ENCODE measurements around the gene METTL25B.

Gene METTL25B

GRCh38 chr1:156748670-156749418 is 20.6 kb downstream of the METTL25B start:
- H3K14ac ChIP-seq (ENCODE audit: low read length), result no peak overlapping the region
- H3K27me3 ChIP-seq (ENCODE audit: control insufficient read depth in 3 of 3, insufficient read depth in 3 of 3, low read depth in 1 of 3, low read length in 3 of 3), result no peaks in the 10 kb centered on the region
- H3K18ac ChIP-seq (ENCODE audit: low read length), result peak overlapping the region; percentile 39
- H3K9me3 ChIP-seq (replicated peaks in 1 of 2; ENCODE audit: control insufficient read depth in 2 of 2, insufficient read depth in 1 of 2, low read depth in 1 of 2, low read length in 2 of 2), result no peaks in the 10 kb centered on the region
- H3K4ac ChIP-seq (ENCODE audit: low read length), result no peak overlapping the region
- H2BK15ac ChIP-seq (ENCODE audit: low read length), result no peak overlapping the region
- H2BK12ac ChIP-seq (ENCODE audit: low read length), result no peak overlapping the region
- no peak overlapping the region for H2BK120ac ChIP-seq (ENCODE audit: low read depth, low read length)
- H2BK5ac ChIP-seq (ENCODE audit: low read length), result peak overlapping the region; percentile 100
- peaks cover 7 to 39% of the 10 kb centered on the region in 2 donors for H3K36me3 ChIP-seq (replicated peaks in 1 of 2; ENCODE audit: control insufficient read depth in 2 of 2, insufficient read depth in 2 of 2, low read length in 2 of 2)
- peaks cover 15% of the 10 kb centered on the region for H3K79me1 ChIP-seq (ENCODE audit: low read depth, low read length)
- peak overlapping the region; percentile 64 for H2AK5ac ChIP-seq (ENCODE audit: low read depth, low read length)
- no peak for DNase-seq (ENCODE audit: low spot score)
- H3K9ac ChIP-seq (ENCODE audit: low read depth, low read length, poor library complexity), result peak overlapping the region; percentile 61
- no CpG with 5 or more reads among the region's 9 CpGs for WGBS, 2 donors (ENCODE audit: extremely low coverage in 2 of 2, insufficient read length in 2 of 2, insufficient replicate concordance in 1 of 2)
- H2AFZ ChIP-seq (ENCODE audit: low read length), result no peak overlapping the region
- peaks cover 37 to 47% of the 10 kb centered on the region in 2 donors for H3K4me1 ChIP-seq (ENCODE audit: control insufficient read depth in 2 of 2, insufficient read depth in 1 of 2, low read depth in 1 of 2, low read length in 2 of 2)
- no peak overlapping the region for H4K91ac ChIP-seq (ENCODE audit: low read depth, low read length, poor library complexity)
- no peak overlapping the region for H4K8ac ChIP-seq (ENCODE audit: low read depth, low read length)
- H3K4me2 ChIP-seq (ENCODE audit: insufficient read depth, low read length, poor library complexity, severe bottlenecking), result peak overlapping the region; percentile 44
- no peak overlapping the region for H3K23ac ChIP-seq (ENCODE audit: low read depth, low read length, poor library complexity)
- H3K27ac ChIP-seq (replicated peaks; ENCODE audit: low read length), result peak overlapping the region; percentile 97
- peak overlapping the region in 1 of 2 donors; percentile 83 for H3K4me3 ChIP-seq (ENCODE audit: low read length in 2 of 2)

DNA sequence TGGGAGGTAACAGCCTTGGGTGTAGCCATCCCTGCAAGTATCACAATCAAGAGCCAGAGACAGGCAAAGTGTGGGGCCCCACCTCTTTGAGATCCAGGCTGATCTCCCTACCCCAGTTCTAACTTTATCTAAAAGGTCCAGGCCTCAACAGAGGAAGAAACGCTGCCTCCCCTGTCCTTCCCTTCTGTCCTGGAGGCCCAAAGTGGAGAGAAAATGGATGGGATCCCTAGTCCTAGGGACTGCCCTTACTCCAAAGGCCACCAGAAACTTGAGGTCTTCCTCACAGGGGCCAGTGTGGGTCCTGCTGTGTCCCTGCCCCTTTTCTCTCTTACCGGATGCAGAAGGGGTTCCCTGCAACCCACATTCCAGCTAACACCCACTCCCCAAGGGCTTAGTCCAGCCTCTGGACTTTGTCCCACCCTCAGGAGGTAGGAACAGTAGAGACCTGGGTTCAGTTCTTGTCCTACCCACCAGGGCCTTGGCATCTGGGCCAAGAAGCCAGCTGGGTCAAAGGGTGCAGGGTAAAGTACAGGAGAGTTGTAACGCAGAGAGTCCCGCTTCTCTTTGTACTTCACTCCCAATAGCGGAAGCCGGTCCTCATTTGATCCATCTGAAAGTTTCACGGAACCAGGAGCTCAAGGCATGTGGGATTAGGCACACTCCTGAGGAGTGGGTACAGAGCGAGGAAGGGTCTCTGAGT is 21.3 kb downstream of the METTL25B start:
- no peak for DNase-seq (ENCODE audit: low spot score)
- H3K9ac ChIP-seq (ENCODE audit: low read depth, low read length, poor library complexity), result no peak overlapping the region
- H3K4me1 ChIP-seq (ENCODE audit: control insufficient read depth in 2 of 2, insufficient read depth in 1 of 2, low read depth in 1 of 2, low read length in 2 of 2), result peaks cover 37 to 47% of the 10 kb centered on the region in 2 donors
- no peak overlapping the region for H3K4ac ChIP-seq (ENCODE audit: low read length)
- peak overlapping the region; percentile 94 for H3K4me2 ChIP-seq (ENCODE audit: insufficient read depth, low read length, poor library complexity, severe bottlenecking)
- no peak overlapping the region for H4K91ac ChIP-seq (ENCODE audit: low read depth, low read length, poor library complexity)
- no peaks in the 10 kb centered on the region for H3K27me3 ChIP-seq (ENCODE audit: control insufficient read depth in 3 of 3, insufficient read depth in 3 of 3, low read depth in 1 of 3, low read length in 3 of 3)
- H2BK12ac ChIP-seq (ENCODE audit: low read length), result no peak overlapping the region
- H3K36me3 ChIP-seq (replicated peaks in 1 of 2; ENCODE audit: control insufficient read depth in 2 of 2, insufficient read depth in 2 of 2, low read length in 2 of 2), result peaks cover 5 to 35% of the 10 kb centered on the region in 2 donors
- H3K79me1 ChIP-seq (ENCODE audit: low read depth, low read length), result peaks cover 15% of the 10 kb centered on the region
- no peak overlapping the region for H3K18ac ChIP-seq (ENCODE audit: low read length)
- H2AK5ac ChIP-seq (ENCODE audit: low read depth, low read length), result peak overlapping the region; percentile 98
- H4K8ac ChIP-seq (ENCODE audit: low read depth, low read length), result no peak overlapping the region
- WGBS, 2 donors (ENCODE audit: extremely low coverage in 2 of 2, insufficient read length in 2 of 2, insufficient replicate concordance in 1 of 2), result no CpG with 5 or more reads among the region's 8 CpGs
- H2AFZ ChIP-seq (ENCODE audit: low read length), result no peak overlapping the region
- no peak overlapping the region for H2BK120ac ChIP-seq (ENCODE audit: low read depth, low read length)
- no peak overlapping the region for H3K14ac ChIP-seq (ENCODE audit: low read length)
- peak overlapping the region; percentile 83 to 96 for H3K4me3 ChIP-seq (ENCODE audit: low read length in 2 of 2)
- no peak overlapping the region for H2BK15ac ChIP-seq (ENCODE audit: low read length)
- peak overlapping the region; percentile 97 for H3K27ac ChIP-seq (replicated peaks; ENCODE audit: low read length)
- no peaks in the 10 kb centered on the region for H3K9me3 ChIP-seq (replicated peaks in 1 of 2; ENCODE audit: control insufficient read depth in 2 of 2, insufficient read depth in 1 of 2, low read depth in 1 of 2, low read length in 2 of 2)
- peak overlapping the region; percentile 84 for H2BK5ac ChIP-seq (ENCODE audit: low read length)
- H3K23ac ChIP-seq (ENCODE audit: low read depth, low read length, poor library complexity), result no peak overlapping the region

GRCh38 chr1:156750191-156750672 is 22.0 kb downstream of the METTL25B start:
- no peak overlapping the region for H2BK120ac ChIP-seq (ENCODE audit: low read depth, low read length)
- H3K4ac ChIP-seq (ENCODE audit: low read length), result peak overlapping the region; percentile 60
- no peak overlapping the region for H2BK12ac ChIP-seq (ENCODE audit: low read length)
- H3K4me1 ChIP-seq (ENCODE audit: control insufficient read depth in 2 of 2, insufficient read depth in 1 of 2, low read depth in 1 of 2, low read length in 2 of 2), result peaks cover 37 to 47% of the 10 kb centered on the region in 2 donors
- peak overlapping the region; percentile 95 for H3K9ac ChIP-seq (ENCODE audit: low read depth, low read length, poor library complexity)
- H3K18ac ChIP-seq (ENCODE audit: low read length), result peak overlapping the region; percentile 36
- H3K79me1 ChIP-seq (ENCODE audit: low read depth, low read length), result peaks cover 10% of the 10 kb centered on the region
- H3K27me3 ChIP-seq (ENCODE audit: control insufficient read depth in 3 of 3, insufficient read depth in 3 of 3, low read depth in 1 of 3, low read length in 3 of 3), result no peaks in the 10 kb centered on the region
- H3K23ac ChIP-seq (ENCODE audit: low read depth, low read length, poor library complexity), result no peak overlapping the region
- H3K9me3 ChIP-seq (replicated peaks in 1 of 2; ENCODE audit: control insufficient read depth in 2 of 2, insufficient read depth in 1 of 2, low read depth in 1 of 2, low read length in 2 of 2), result no peaks in the 10 kb centered on the region
- peak overlapping the region; percentile 84 for H2BK5ac ChIP-seq (ENCODE audit: low read length)
- WGBS, 2 donors (ENCODE audit: extremely low coverage in 2 of 2, insufficient read length in 2 of 2, insufficient replicate concordance in 1 of 2), result no CpG with 5 or more reads among the region's 5 CpGs
- peak overlapping the region; percentile 59 for H3K14ac ChIP-seq (ENCODE audit: low read length)
- peak overlapping the region; percentile 97 for H3K27ac ChIP-seq (replicated peaks; ENCODE audit: low read length)
- no peak overlapping the region for H2BK15ac ChIP-seq (ENCODE audit: low read length)
- no peak overlapping the region for H4K8ac ChIP-seq (ENCODE audit: low read depth, low read length)
- H3K4me3 ChIP-seq (ENCODE audit: low read length in 2 of 2), result peak overlapping the region; percentile 83 to 96
- peaks cover 2 to 30% of the 10 kb centered on the region in 2 donors for H3K36me3 ChIP-seq (replicated peaks in 1 of 2; ENCODE audit: control insufficient read depth in 2 of 2, insufficient read depth in 2 of 2, low read length in 2 of 2)
- H2AFZ ChIP-seq (ENCODE audit: low read length), result peak overlapping the region; percentile 88
- no peak overlapping the region for H4K91ac ChIP-seq (ENCODE audit: low read depth, low read length, poor library complexity)
- DNase-seq (ENCODE audit: low spot score), result no peak
- H3K4me2 ChIP-seq (ENCODE audit: insufficient read depth, low read length, poor library complexity, severe bottlenecking), result peak overlapping the region; percentile 94
- H2AK5ac ChIP-seq (ENCODE audit: low read depth, low read length), result peak overlapping the region; percentile 98

Measured in neuronal stem cell (in vitro differentiated cells).